Neural progenitor cell (in vitro differentiated cells): ENCODE measurements around the gene MACROD1. TPM values are rescaled to one million over a fixed set of nuclear protein-coding genes. Genes with fewer than 3 reads are reported as not detected.

Experiments used
- DNase-seq: peaks from one replicate; pipeline ENCODE4 v3.0.0-alpha.2; 2016; ENCODE audit warnings: low spot score
- H2AFZ ChIP-seq: fragments of 200-600 bp; sonication (generic); replicated peaks from 2 replicates; pipeline ENCODE4 v1.6.1; 2016; ENCODE audit warnings: antibody characterized with exemption
- H3F3A ChIP-seq: fragments of 200-600 bp; sonication (generic); 2 replicates; pipeline ENCODE4 v1.6.1; 2016; ENCODE audit warnings: antibody characterized with exemption, low read depth
- H3K27ac ChIP-seq: fragments of 200-600 bp; sonication (generic); 2 replicates; pipeline ENCODE4 v1.5.1; 2016; ENCODE audit warnings: mild to moderate bottlenecking
- H3K27me3 ChIP-seq: fragments of 200-600 bp; sonication (generic); 2 replicates; pipeline ENCODE4 v1.6.1; 2016; ENCODE audit warnings: mild to moderate bottlenecking, moderate library complexity
- H3K36me3 ChIP-seq: fragments of 200-600 bp; sonication (generic); 2 replicates; pipeline ENCODE4 v1.5.1; 2016
- H3K4me1 ChIP-seq: fragments of 200-600 bp; sonication (generic); 2 replicates; pipeline ENCODE4 v1.6.1; 2016; ENCODE audit warnings: mixed run types
- H3K4me2 ChIP-seq: fragments of 200-600 bp; sonication (generic); 2 replicates; pipeline ENCODE4 v1.6.1; 2016
- H3K4me3 ChIP-seq: fragments of 200-600 bp; sonication (generic); 2 replicates; pipeline ENCODE4 v1.5.1; 2016
- H3K79me2 ChIP-seq: fragments of 200-600 bp; sonication (generic); 2 replicates; pipeline ENCODE4 v1.6.1; 2016; ENCODE audit warnings: low read depth
- H3K9ac ChIP-seq: fragments of 200-600 bp; sonication (generic); 2 replicates; pipeline ENCODE4 v1.6.1; 2016
- H3K9me3 ChIP-seq: fragments of 200-600 bp; sonication (generic); 2 replicates; pipeline ENCODE4 v1.5.1; 2016; ENCODE audit warnings: low read depth
- H4K20me1 ChIP-seq: fragments of 200-600 bp; sonication (generic); 2 replicates; pipeline ENCODE4 v1.6.1; 2016; ENCODE audit warnings: low read depth
- H3K27ac Mint-ChIP-seq: 3 replicates; pipeline ENCODE4 v1.8.0; 2021; ENCODE audit warnings: mixed read lengths
- H3K27me3 Mint-ChIP-seq: 2 replicates; pipeline ENCODE4 v1.8.0; 2022; ENCODE audit warnings: low read depth, mild to moderate bottlenecking, inconsistent platforms, moderate library complexity, mixed read lengths; ENCODE audit not compliant: insufficient read depth
- H3K36me3 Mint-ChIP-seq: 3 replicates; pipeline ENCODE4 v1.8.0; 2021; ENCODE audit warnings: mixed read lengths
- H3K4me1 Mint-ChIP-seq: 3 replicates; pipeline ENCODE4 v1.8.0; 2021; ENCODE audit warnings: mixed read lengths
- H3K4me3 Mint-ChIP-seq: 3 replicates; pipeline ENCODE4 v1.8.0; 2021; ENCODE audit warnings: mild to moderate bottlenecking, moderate library complexity, mixed read lengths
- H3K9me3 Mint-ChIP-seq: 3 replicates; pipeline ENCODE4 v1.8.0; 2020; ENCODE audit warnings: mixed read lengths
- CTCF ChIP-seq: fragments of 200-600 bp; sonication (generic); IDR thresholded peaks from 2 replicates; pipeline ENCODE4 v1.5.1; 2017; ENCODE audit warnings: antibody characterized with exemption, mild to moderate bottlenecking
- EZH2 ChIP-seq: fragments of 200-600 bp; sonication (generic); IDR thresholded peaks from 2 replicates; pipeline ENCODE4 v1.6.1; 2017; ENCODE audit warnings: antibody characterized with exemption, mild to moderate bottlenecking, moderate library complexity
- EZH2phosphoT487 ChIP-seq: fragments of 200-600 bp; sonication (generic); IDR thresholded peaks from 2 replicates; pipeline ENCODE4 v1.6.1; 2017; ENCODE audit warnings: antibody characterized with exemption
- total RNA-seq: library from RNA; depleted of rRNA; stranded (reverse); fragments of >200 nt; gene quantifications from 2 replicates; pipeline ENCODE4 v1.2.3, GENCODE V29; 2015; ENCODE audit warnings: low replicate concordance

Gene MACROD1
- total RNA-seq, 1 donor from 2014 or later, result 11.9 TPM

GRCh38 chr11:64010783-64011182 lies 155.1 kb downstream of the MACROD1 start:
- Mint-ChIP-seq H3K36me3 (no peaks in the 10 kb centered on the region), H3K9me3 (peaks cover 3% of the 10 kb centered on the region), H3K27me3 (peaks cover 10% of the 10 kb centered on the region), H3K27ac (no peak overlapping the region), H3K4me1 (peaks cover 37% of the 10 kb centered on the region), H3K4me3 (no peak overlapping the region)
- Histone ChIP-seq H3K4me3 (no peak overlapping the region), H4K20me1 (peaks cover 34% of the 10 kb centered on the region), H3F3A (peaks cover 24% of the 10 kb centered on the region), H3K4me2 (no peak overlapping the region), H3K9me3 (no peaks in the 10 kb centered on the region), H3K4me1 (peaks cover 15% of the 10 kb centered on the region), H2AFZ (no peak overlapping the region), H3K27me3 (peaks cover 46% of the 10 kb centered on the region), H3K36me3 (no peaks in the 10 kb centered on the region), H3K79me2 (no peaks in the 10 kb centered on the region), H3K27ac (no peak overlapping the region), H3K9ac (no peak overlapping the region)
- no peak for DNase-seq
- TF ChIP-seq CTCF (no peak), EZH2phosphoT487 (no peak), EZH2 (no peak)

- Histone ChIP-seq H3K4me3 (no peak overlapping the region), H3F3A (peaks cover 25% of the 10 kb centered on the region), H3K9ac (no peak overlapping the region), H3K9me3 (no peaks in the 10 kb centered on the region), H3K27ac (no peak overlapping the region), H3K79me2 (no peaks in the 10 kb centered on the region), H3K4me2 (no peak overlapping the region), H3K4me1 (peaks cover 15% of the 10 kb centered on the region), H2AFZ (no peak overlapping the region), H4K20me1 (peaks cover 34% of the 10 kb centered on the region), H3K36me3 (no peaks in the 10 kb centered on the region), H3K27me3 (peaks cover 57% of the 10 kb centered on the region)
- peaks cover 3% of the 10 kb centered on the region for H3K9me3 Mint-ChIP-seq
- no peaks in the 10 kb centered on the region for H3K36me3 Mint-ChIP-seq
- H3K27ac Mint-ChIP-seq, result no peak overlapping the region
- H3K4me1 Mint-ChIP-seq, result peaks cover 31% of the 10 kb centered on the region
- H3K4me3 Mint-ChIP-seq, result no peak overlapping the region
- TF ChIP-seq EZH2 (no peak), CTCF (no peak), EZH2phosphoT487 (no peak)
- peaks cover 10% of the 10 kb centered on the region for H3K27me3 Mint-ChIP-seq
- no peak for DNase-seq
Observed at GRCh38 chr11:64009710-64010109, 156.2 kb downstream of the MACROD1 start.

GRCh38 chr11:64008914-64009633 lies 156.8 kb downstream of the MACROD1 start:
- H3K27ac ChIP-seq, result no peak overlapping the region
- peaks cover 28% of the 10 kb centered on the region for H3F3A ChIP-seq
- peaks cover 59% of the 10 kb centered on the region for H3K27me3 ChIP-seq
- no peak overlapping the region for H3K4me3 ChIP-seq
- H3K4me1 Mint-ChIP-seq, result peaks cover 27% of the 10 kb centered on the region
- H3K9me3 Mint-ChIP-seq, result peaks cover 3% of the 10 kb centered on the region
- H3K36me3 Mint-ChIP-seq, result no peaks in the 10 kb centered on the region
- peaks cover 10% of the 10 kb centered on the region for H3K27me3 Mint-ChIP-seq
- no peak overlapping the region for H3K9ac ChIP-seq
- TF ChIP-seq EZH2phosphoT487, result no peak
- TF ChIP-seq CTCF, result no peak
- no peak overlapping the region for H3K4me3 Mint-ChIP-seq
- H2AFZ ChIP-seq, result no peak overlapping the region
- H3K4me2 ChIP-seq, result no peak overlapping the region
- no peaks in the 10 kb centered on the region for H3K36me3 ChIP-seq
- peaks cover 15% of the 10 kb centered on the region for H3K4me1 ChIP-seq
- no peaks in the 10 kb centered on the region for H3K79me2 ChIP-seq
- no peak overlapping the region for H3K27ac Mint-ChIP-seq
- peaks cover 38% of the 10 kb centered on the region for H4K20me1 ChIP-seq
- H3K9me3 ChIP-seq, result no peaks in the 10 kb centered on the region
- DNase-seq, result no peak
